ENCODE data around the gene FBRS. TPM values are rescaled to one million over a fixed set of nuclear protein-coding genes. Genes with fewer than 3 reads are reported as not detected.

The FBRS gene
- total RNA-seq, 1 experiment from 2014 or later, result 128 TPM

DNA sequence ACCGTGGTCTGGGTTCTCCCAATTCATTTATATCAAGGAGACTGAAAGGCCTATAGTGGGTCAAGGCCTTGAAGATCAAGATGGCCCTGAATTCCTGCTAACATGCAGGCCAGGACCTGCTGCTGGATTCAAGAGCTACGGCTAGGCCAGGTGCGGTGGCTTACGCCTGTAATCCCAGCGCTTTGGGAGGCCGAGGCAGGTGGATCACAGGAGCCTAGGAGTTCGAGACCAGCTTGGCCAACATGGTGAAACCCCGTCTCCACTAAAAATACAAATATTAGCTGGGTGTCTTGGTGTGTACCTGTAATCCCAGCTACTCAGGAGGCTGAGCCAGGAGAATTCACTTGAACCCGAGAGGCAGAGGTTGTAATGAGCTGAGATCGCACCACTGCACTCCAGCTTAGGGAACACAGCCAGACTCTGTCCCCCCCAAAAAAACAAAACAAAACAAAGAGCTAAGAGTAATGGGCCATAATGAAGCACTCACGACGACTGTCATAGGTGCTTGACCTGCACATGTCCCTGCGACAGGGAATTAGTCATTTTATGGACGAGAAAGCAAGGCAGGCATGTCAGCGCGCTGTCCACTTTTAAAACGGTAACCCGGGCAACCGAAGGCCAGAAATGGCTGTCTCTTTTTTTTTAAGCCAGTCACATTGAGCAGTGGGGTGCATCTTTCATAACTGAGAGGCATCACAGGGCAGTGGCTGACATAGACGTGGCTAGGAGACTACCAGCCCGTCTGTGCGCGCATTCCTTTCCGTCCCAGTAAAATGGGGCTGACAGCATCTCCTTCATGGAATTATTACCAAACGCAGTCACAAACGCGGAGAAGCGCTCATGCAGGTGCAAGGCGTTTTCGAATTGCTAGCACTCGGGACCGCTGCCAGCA is 1.0 kb upstream of the FBRS start:
- intact Hi-C loops (cut with micrococcal nuclease; ENCODE audit: unreplicated experiment), result loop anchor here (5.0 to 10.0 kb wide), 4 partner anchors 545 to 798 kb away; partner anchors contain the start of genes ALDOA, ARMC5, GDPD3 and TBX6
- H3K9me3 ChIP-seq (ENCODE audit: insufficient read depth, low read depth), result no peaks in the 10 kb centered on the region
- H3K4me1 ChIP-seq (replicated peaks; ENCODE audit: insufficient read depth), result peaks cover 28% of the 10 kb centered on the region
- TF ChIP-seq EZH2 (IDR thresholded peaks at IDR 0.05; ENCODE audit: low read depth), result no peak
- TF ChIP-seq, protein P1, sequence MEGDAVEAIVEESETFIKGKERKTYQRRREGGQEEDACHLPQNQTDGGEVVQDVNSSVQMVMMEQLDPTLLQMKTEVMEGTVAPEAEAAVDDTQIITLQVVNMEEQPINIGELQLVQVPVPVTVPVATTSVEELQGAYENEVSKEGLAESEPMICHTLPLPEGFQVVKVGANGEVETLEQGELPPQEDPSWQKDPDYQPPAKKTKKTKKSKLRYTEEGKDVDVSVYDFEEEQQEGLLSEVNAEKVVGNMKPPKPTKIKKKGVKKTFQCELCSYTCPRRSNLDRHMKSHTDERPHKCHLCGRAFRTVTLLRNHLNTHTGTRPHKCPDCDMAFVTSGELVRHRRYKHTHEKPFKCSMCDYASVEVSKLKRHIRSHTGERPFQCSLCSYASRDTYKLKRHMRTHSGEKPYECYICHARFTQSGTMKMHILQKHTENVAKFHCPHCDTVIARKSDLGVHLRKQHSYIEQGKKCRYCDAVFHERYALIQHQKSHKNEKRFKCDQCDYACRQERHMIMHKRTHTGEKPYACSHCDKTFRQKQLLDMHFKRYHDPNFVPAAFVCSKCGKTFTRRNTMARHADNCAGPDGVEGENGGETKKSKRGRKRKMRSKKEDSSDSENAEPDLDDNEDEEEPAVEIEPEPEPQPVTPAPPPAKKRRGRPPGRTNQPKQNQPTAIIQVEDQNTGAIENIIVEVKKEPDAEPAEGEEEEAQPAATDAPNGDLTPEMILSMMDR (conservative IDR thresholded peaks at IDR 0.05), result no peak
- H3K27ac ChIP-seq, result peak overlapping the region; percentile 49
- H4K20me1 ChIP-seq (ENCODE audit: insufficient read depth), result peaks cover 10% of the 10 kb centered on the region; the same call in 1 of the 2 replicates
- peak overlapping the region; percentile 68 for H3K4me3 ChIP-seq
- ChIA-PET POLR2A (ENCODE audit: unreplicated experiment) (interaction anchor here (0.6 kb wide), 2 partner anchors 108 to 250 kb away, joined by 3 to 4 read pairs; partner anchors contain the start of gene ZNF771), CTCF (no interaction called here)
- H3K79me2 ChIP-seq (ENCODE audit: low read depth), result peaks cover 34% of the 10 kb centered on the region
- H3K4me2 ChIP-seq, result peak overlapping the region; percentile 95
- H3K9me2 ChIP-seq (ENCODE audit: insufficient read depth), result no peaks in the 10 kb centered on the region
- H3K27me3 ChIP-seq (ENCODE audit: insufficient read depth, low read depth), result no peaks in the 10 kb centered on the region
- no peak for DNase-seq
- H3F3A ChIP-seq (ENCODE audit: insufficient read depth, low read depth), result peaks cover 28% of the 10 kb centered on the region
- peak overlapping the region; percentile 79 for H2AFZ ChIP-seq
- 0 out of 2 replicates have a peak, but pooled peaks cover 12% of the 10 kb centered on the region for H3K36me3 ChIP-seq (ENCODE audit: low read depth)
- BruUV-seq (replicated peaks), result no TSS peak

DNA sequence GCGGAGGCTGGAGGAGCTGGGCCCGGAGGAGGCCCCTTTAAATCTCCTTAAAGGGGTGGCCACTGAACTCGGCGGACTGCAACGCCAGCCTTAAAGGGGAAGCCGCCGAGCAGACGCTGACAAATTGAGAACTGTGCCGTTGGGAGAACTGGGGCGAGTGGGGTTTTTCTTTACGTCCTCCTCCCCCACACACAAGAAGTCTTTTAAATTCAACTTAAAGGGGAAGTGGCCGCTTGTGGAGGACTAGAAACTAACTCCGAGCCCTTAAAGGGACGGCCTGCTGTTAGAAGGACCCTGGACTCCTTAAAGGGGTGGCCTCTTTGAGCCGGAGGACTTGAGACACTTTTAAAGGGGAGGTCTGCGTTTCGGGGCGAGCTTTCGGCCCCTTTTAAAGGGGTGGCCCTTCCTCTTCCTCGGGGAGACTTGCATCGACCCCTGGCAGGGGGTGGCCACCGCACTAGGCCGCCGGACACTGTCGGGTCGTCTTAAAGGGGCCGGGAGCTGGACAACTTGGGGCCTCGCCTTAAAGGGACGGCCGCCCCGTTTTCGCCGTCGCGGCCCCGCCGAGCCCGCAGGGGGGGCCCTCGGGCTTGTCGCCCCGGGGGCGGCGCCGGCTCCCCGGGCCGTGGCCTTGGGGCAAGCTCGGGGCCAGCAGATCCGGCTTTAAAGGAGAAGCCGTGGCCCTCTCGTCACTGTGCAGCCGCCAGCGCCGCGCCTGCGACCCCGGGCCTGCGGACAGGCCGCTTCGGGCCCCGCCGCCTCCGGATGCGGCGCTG is 688 bp downstream of the FBRS start:
- H4K20me1 ChIP-seq (ENCODE audit: insufficient read depth), result peaks cover 21% of the 10 kb centered on the region
- H3K27me3 ChIP-seq (ENCODE audit: insufficient read depth, low read depth), result no peaks in the 10 kb centered on the region
- no peaks in the 10 kb centered on the region for H3K9me3 ChIP-seq (ENCODE audit: insufficient read depth, low read depth)
- peak overlapping the region; percentile 53 for H2AFZ ChIP-seq
- BruUV-seq (replicated peaks), result TSS peak; percentile 55
- no peaks in the 10 kb centered on the region for H3K9me2 ChIP-seq (ENCODE audit: insufficient read depth)
- peak overlapping the region; percentile 62 for H3K4me3 ChIP-seq
- no peak for TF ChIP-seq EZH2 (IDR thresholded peaks at IDR 0.05; ENCODE audit: low read depth)
- TF ChIP-seq, protein P1 (conservative IDR thresholded peaks at IDR 0.05), result peak; percentile 5; the same call in 1 of the 2 replicates
- H3K79me2 ChIP-seq (ENCODE audit: low read depth), result peaks cover 43% of the 10 kb centered on the region
- H3F3A ChIP-seq (ENCODE audit: insufficient read depth, low read depth), result peaks cover 28% of the 10 kb centered on the region
- peak in 1 of 2 experiments; percentile 90 for DNase-seq
- intact Hi-C loops (cut with micrococcal nuclease; ENCODE audit: unreplicated experiment), result loop anchor here (1.0 to 10.0 kb wide), 17 partner anchors 25 to 796 kb away; partner anchors contain the start of genes ALDOA, ARMC5, CD2BP2 and CFAP119
- CTCF ChIA-PET, result interaction anchor here (0.5 to 1.5 kb wide), 9 partner anchors 25 to 565 kb away, joined by 3 to 10 read pairs (median 3); partner anchors contain the start of genes DCTPP1 and SETD1A
- peaks cover 26% of the 10 kb centered on the region for H3K36me3 ChIP-seq (ENCODE audit: low read depth)
- POLR2A ChIA-PET (ENCODE audit: unreplicated experiment), result interaction anchor here (0.5 to 1.0 kb wide), 20 partner anchors 9 to 1711 kb away, joined by 3 to 15 read pairs (median 4); partner anchors contain the start of genes ALDOA, CTF1, DCTPP1 and PRR14
- H3K4me2 ChIP-seq, result peak overlapping the region; percentile 97
- H3K27ac ChIP-seq, result peak overlapping the region; percentile 86
- H3K4me1 ChIP-seq (replicated peaks; ENCODE audit: insufficient read depth), result peaks cover 26% of the 10 kb centered on the region

All from PC-9 (cell line).